Measurements from ENCODE around the gene ERC2. TPM values are rescaled to one million over a fixed set of nuclear protein-coding genes. Genes with fewer than 3 reads are reported as not detected.

ERC2 gene
- total RNA-seq, 2 donors from 2014 or later = 16.1 to 22.8 TPM

- WGBS, 2 experiments (ENCODE audit: insufficient coverage in 1 of 2, insufficient read length in 1 of 2) = no CpG with 5 or more reads among the region's 1 CpG
- Histone ChIP-seq H3K4me1 (ENCODE audit: control insufficient read depth, insufficient read depth, low read length) (peaks cover 3% of the 10 kb centered on the region), H3K4me3 (ENCODE audit: low read length) (no peak overlapping the region), H3K27ac (ENCODE audit: low read depth, low read length) (no peak overlapping the region), H3K9me3 (ENCODE audit: control insufficient read depth, low read length) (no peaks in the 10 kb centered on the region), H3K27me3 (ENCODE audit: control insufficient read depth, insufficient read depth, low read length, poor library complexity, severe bottlenecking) (no peaks in the 10 kb centered on the region), H3K9ac (ENCODE audit: extremely low read depth, low read length, poor library complexity, severe bottlenecking) (no peak overlapping the region), H3K36me3 (ENCODE audit: control insufficient read depth, insufficient read depth, low read length) (no peaks in the 10 kb centered on the region)
- Mint-ChIP-seq H3K27ac (no peak overlapping the region), H3K4me1 (peaks cover 5% of the 10 kb centered on the region), H3K9me3 (no peaks in the 10 kb centered on the region), H3K27me3 (ENCODE audit: insufficient read depth) (peaks cover 2% of the 10 kb centered on the region), H3K36me3 (ENCODE audit: low read depth) (no peaks in the 10 kb centered on the region), H3K4me3 (no peak overlapping the region)
- no peak for TF ChIP-seq CTCF (conservative IDR thresholded peaks at IDR 0.05)
- no peak for DNase-seq
These were observed 837.4 kb downstream of the ERC2 start for GRCh38 chr3:55630921-55631299.

- Histone ChIP-seq H3K27ac (ENCODE audit: low read depth, low read length) (no peak overlapping the region), H3K9ac (ENCODE audit: extremely low read depth, low read length, poor library complexity, severe bottlenecking) (no peak overlapping the region), H3K9me3 (ENCODE audit: control insufficient read depth, low read length) (no peaks in the 10 kb centered on the region), H3K27me3 (ENCODE audit: control insufficient read depth, insufficient read depth, low read length, poor library complexity, severe bottlenecking) (no peaks in the 10 kb centered on the region), H3K4me1 (ENCODE audit: control insufficient read depth, insufficient read depth, low read length) (peaks cover 3% of the 10 kb centered on the region), H3K36me3 (ENCODE audit: control insufficient read depth, insufficient read depth, low read length) (no peaks in the 10 kb centered on the region), H3K4me3 (ENCODE audit: low read length) (no peak overlapping the region)
- Mint-ChIP-seq H3K36me3 (ENCODE audit: low read depth) (no peaks in the 10 kb centered on the region), H3K4me1 (peaks cover 5% of the 10 kb centered on the region), H3K27me3 (ENCODE audit: insufficient read depth) (peaks cover 2% of the 10 kb centered on the region), H3K4me3 (no peak overlapping the region), H3K27ac (no peak overlapping the region), H3K9me3 (no peaks in the 10 kb centered on the region)
- DNase-seq = no peak
- WGBS, 2 experiments (ENCODE audit: insufficient coverage in 1 of 2, insufficient read length in 1 of 2) = 89% methylated on average over 10 to 14 of the region's 14 CpGs
- peak; percentile 60 for TF ChIP-seq CTCF (conservative IDR thresholded peaks at IDR 0.05)
These were observed 837.9 kb downstream of the ERC2 start for GRCh38 chr3:55630280-55630920.

GRCh38 chr3:55629432-55629831 is 838.8 kb downstream of the ERC2 start:
- no peaks in the 10 kb centered on the region for H3K27me3 ChIP-seq (ENCODE audit: control insufficient read depth, insufficient read depth, low read length, poor library complexity, severe bottlenecking)
- no peak for DNase-seq
- no peaks in the 10 kb centered on the region for H3K36me3 ChIP-seq (ENCODE audit: control insufficient read depth, insufficient read depth, low read length)
- H3K27ac Mint-ChIP-seq = no peak overlapping the region
- H3K9me3 ChIP-seq (ENCODE audit: control insufficient read depth, low read length) = no peaks in the 10 kb centered on the region
- H3K4me1 Mint-ChIP-seq = peaks cover 5% of the 10 kb centered on the region
- no peaks in the 10 kb centered on the region for H3K36me3 Mint-ChIP-seq (ENCODE audit: low read depth)
- no peak for TF ChIP-seq CTCF (conservative IDR thresholded peaks at IDR 0.05)
- 100% methylated on average over 1 of the region's 1 CpG; no CpG with 5 or more reads in 1 of the 2 experiments for WGBS, 2 experiments (ENCODE audit: insufficient coverage in 1 of 2, insufficient read length in 1 of 2)
- H3K27me3 Mint-ChIP-seq (ENCODE audit: insufficient read depth) = peaks cover 2% of the 10 kb centered on the region
- no peak overlapping the region for H3K4me3 Mint-ChIP-seq
- peaks cover 3% of the 10 kb centered on the region for H3K4me1 ChIP-seq (ENCODE audit: control insufficient read depth, insufficient read depth, low read length)
- no peak overlapping the region for H3K9ac ChIP-seq (ENCODE audit: extremely low read depth, low read length, poor library complexity, severe bottlenecking)
- H3K4me3 ChIP-seq (ENCODE audit: low read length) = no peak overlapping the region
- H3K9me3 Mint-ChIP-seq = no peaks in the 10 kb centered on the region
- H3K27ac ChIP-seq (ENCODE audit: low read depth, low read length) = no peak overlapping the region
